Astrocyte of the spinal cord (primary cell): ENCODE measurements around the gene ANKMY1.
A peak's percentile ranks its signal among the peaks of the same experiment; 100 is the strongest.

Experiments
- DNase-seq: peaks from one replicate; pipeline ENCODE4 v3.0.0; 2011; ENCODE audit warnings: low read depth, low spot score
- H3K4me3 ChIP-seq: 2 replicates; pipeline ENCODE4 v1.5.1; 2011; ENCODE audit warnings: low read depth, mild to moderate bottlenecking, low read length, moderate library complexity
- CTCF ChIP-seq: IDR thresholded peaks from 2 replicates; pipeline ENCODE4 v1.5.1; 2012; ENCODE audit warnings: low read depth, mild to moderate bottlenecking, low read length, inconsistent platforms
- in situ Hi-C: cut with HindIII; loops from 2 replicates; pipeline ENCODE4 v1.10.0; 2017; ENCODE audit warnings: low sequenced_read_pairs

The ANKMY1 gene

GRCh38 chr2:240437861-240438809, 119.7 kb downstream of the ANKMY1 start:
- in situ Hi-C loops: no loop called here
- peak; percentile 55 for DNase-seq
- H3K4me3 ChIP-seq: peak overlapping the region; percentile 13
- peak; percentile 98 for TF ChIP-seq CTCF

GRCh38 chr2:240437551-240437860, 120.3 kb downstream of the ANKMY1 start:
- in situ Hi-C loops: no loop called here
- peak overlapping the region; percentile 55 for H3K4me3 ChIP-seq
- DNase-seq: no peak
- no peak for TF ChIP-seq CTCF

GRCh38 chr2:240436683-240437550, 120.9 kb downstream of the ANKMY1 start:
- in situ Hi-C loops: no loop called here
- TF ChIP-seq CTCF: no peak
- peak overlapping the region; percentile 55 for H3K4me3 ChIP-seq
- peak; percentile 46 for DNase-seq

- DNase-seq: peak; percentile 25
- in situ Hi-C loops: no loop called here
- H3K4me3 ChIP-seq: peak overlapping the region; percentile 55
- no peak for TF ChIP-seq CTCF
Observed at GRCh38 chr2:240435948-240436682, 121.7 kb downstream of the ANKMY1 start.

GRCh38 chr2:240435457-240435947, 122.3 kb downstream of the ANKMY1 start, which contains the start of gene GPC1:
Gene GPC1, plus strand, starts transcription at chr2:240435663. Its CDS starts 256 bp downstream, at chr2:240435919.
- DNase-seq: peak; percentile 78
- no peak for TF ChIP-seq CTCF
- peak within 1 kb of the TSS; percentile 55 for H3K4me3 ChIP-seq
- in situ Hi-C loops: no loop called here
